ENCODE data around the gene COL25A1.

The COL25A1 gene

GRCh38 chr4:109291707-109292238 is 10.7 kb downstream of the COL25A1 start:
- no peak for DNase-seq (ENCODE audit: low read depth in 2 of 2)

GRCh38 chr4:109290918-109291317 is 11.5 kb downstream of the COL25A1 start:
- DNase-seq (ENCODE audit: low read depth in 2 of 2), result no peak

- no peak for DNase-seq (ENCODE audit: low read depth in 2 of 2)
These were observed 23.8 kb downstream of the COL25A1 start for GRCh38 chr4:109278594-109279031.

- DNase-seq (ENCODE audit: low read depth in 2 of 2), result no peak
These were observed 25.9 kb downstream of the COL25A1 start for GRCh38 chr4:109276482-109277095.

- DNase-seq (ENCODE audit: low read depth in 2 of 2), result no peak
These were observed 27.3 kb downstream of the COL25A1 start for GRCh38 chr4:109275066-109275745.

GRCh38 chr4:109266891-109267290 is 35.6 kb downstream of the COL25A1 start:
- DNase-seq (ENCODE audit: low read depth in 2 of 2), result no peak

- no peak for DNase-seq (ENCODE audit: low read depth in 2 of 2)
These were observed 36.2 kb downstream of the COL25A1 start for GRCh38 chr4:109266236-109266635.

- no peak for DNase-seq (ENCODE audit: low read depth in 2 of 2)
These were observed 38.7 kb downstream of the COL25A1 start for GRCh38 chr4:109263721-109264120.

GRCh38 chr4:109256818-109257217 is 45.6 kb downstream of the COL25A1 start:
- no peak for DNase-seq (ENCODE audit: low read depth in 2 of 2)

- DNase-seq (ENCODE audit: low read depth in 2 of 2), result no peak
These were observed 47.6 kb downstream of the COL25A1 start for GRCh38 chr4:109254845-109255244.

GRCh38 chr4:109251396-109251795 is 51.1 kb downstream of the COL25A1 start:
- DNase-seq (ENCODE audit: low read depth in 2 of 2), result no peak

GRCh38 chr4:109248322-109248900 is 54.0 kb downstream of the COL25A1 start:
- DNase-seq (ENCODE audit: low read depth in 2 of 2), result no peak

GRCh38 chr4:109243871-109244270 is 58.6 kb downstream of the COL25A1 start:
- no peak for DNase-seq (ENCODE audit: low read depth in 2 of 2)

- no peak for DNase-seq (ENCODE audit: low read depth in 2 of 2)
These were observed 63.7 kb downstream of the COL25A1 start for GRCh38 chr4:109238746-109239145.

GRCh38 chr4:109235683-109236082 is 66.8 kb downstream of the COL25A1 start:
- DNase-seq (ENCODE audit: low read depth in 2 of 2), result no peak

GRCh38 chr4:109234596-109234995 is 67.9 kb downstream of the COL25A1 start:
- no peak for DNase-seq (ENCODE audit: low read depth in 2 of 2)

GRCh38 chr4:109233570-109233969 is 68.9 kb downstream of the COL25A1 start:
- no peak for DNase-seq (ENCODE audit: low read depth in 2 of 2)

GRCh38 chr4:109232681-109233080 is 69.8 kb downstream of the COL25A1 start:
- DNase-seq (ENCODE audit: low read depth in 2 of 2), result no peak

- DNase-seq (ENCODE audit: low read depth in 2 of 2), result no peak
These were observed 71.1 kb downstream of the COL25A1 start for GRCh38 chr4:109231331-109231730.

GRCh38 chr4:109229028-109229427 is 73.4 kb downstream of the COL25A1 start:
- no peak for DNase-seq (ENCODE audit: low read depth in 2 of 2)

GRCh38 chr4:109218288-109218687 is 84.2 kb downstream of the COL25A1 start:
- no peak for DNase-seq (ENCODE audit: low read depth in 2 of 2)

- no peak for DNase-seq (ENCODE audit: low read depth in 2 of 2)
These were observed 86.3 kb downstream of the COL25A1 start for GRCh38 chr4:109216085-109216696.

GRCh38 chr4:109215506-109215905 is 87.0 kb downstream of the COL25A1 start:
- DNase-seq (ENCODE audit: low read depth in 2 of 2), result no peak
